ENCODE data around the gene BAHD1. TPM values are rescaled to one million over a fixed set of nuclear protein-coding genes. Genes with fewer than 3 reads are reported as not detected.

The BAHD1 gene
- total RNA-seq, 4 donors from 2014 or later: 19.0 to 26.2 (median 22.8) TPM

GRCh38 chr15:40501487-40501886 is 60.7 kb downstream of the BAHD1 start:
- no peak overlapping the region for H3K4me3 ChIP-seq
- no peak for TF ChIP-seq CTCF (IDR thresholded peaks at IDR 0.05)
- TF ChIP-seq EP300 (IDR thresholded peaks at IDR 0.05): no peak
- no peak for TF ChIP-seq POLR2AphosphoS5 (IDR thresholded peaks at IDR 0.05)
- no peak for TF ChIP-seq POLR2A (IDR thresholded peaks at IDR 0.05)
- no peaks in the 10 kb centered on the region for H3K9me3 ChIP-seq
- H3K27ac ChIP-seq: no peak overlapping the region
- H3K4me1 ChIP-seq: no peaks in the 10 kb centered on the region
- no peak for ATAC-seq
- 68 to 80% methylated on average over 3 to 6 of the region's 6 CpGs for WGBS, 2 donors (ENCODE audit: low coverage in 1 of 2)
- no peaks in the 10 kb centered on the region for H3K36me3 ChIP-seq
- peaks cover 6% of the 10 kb centered on the region for H3K27me3 ChIP-seq

- H3K4me3 ChIP-seq: peak overlapping the region in 1 of 2 donors; percentile 35
- peaks cover 0 to 22% (median 7%) of the 10 kb centered on the region in 3 donors for H3K4me1 ChIP-seq
- TF ChIP-seq CTCF (IDR thresholded peaks at IDR 0.05) (peak in 3 of 4 experiments; percentile 50 to 83 (median 59)), EP300 (IDR thresholded peaks at IDR 0.05) (no peak)
- WGBS, 2 donors (ENCODE audit: low coverage in 1 of 2): 2 to 7% methylated on average over 7 to 10 of the region's 30 CpGs
- no peaks in the 10 kb centered on the region for H3K36me3 ChIP-seq
- no peaks in the 10 kb centered on the region for H3K9me3 ChIP-seq
- H3K27ac ChIP-seq: peak overlapping the region in 1 of 4 donors; percentile 63
- no peaks in the 10 kb centered on the region for H3K27me3 ChIP-seq
- ATAC-seq: peak; percentile 91
Measured at GRCh38 chr15:40506964-40507571, 66.3 kb downstream of the BAHD1 start.

GRCh38 chr15:40508216-40508615 is 67.5 kb downstream of the BAHD1 start:
- no peak for ATAC-seq
- no peaks in the 10 kb centered on the region for H3K9me3 ChIP-seq
- no peak overlapping the region for H3K27ac ChIP-seq
- H3K27me3 ChIP-seq: no peaks in the 10 kb centered on the region
- TF ChIP-seq POLR2A (IDR thresholded peaks at IDR 0.05): no peak
- TF ChIP-seq CTCF (IDR thresholded peaks at IDR 0.05): peak in 1 of 4 experiments; percentile 3
- no peaks in the 10 kb centered on the region for H3K36me3 ChIP-seq
- no peak overlapping the region for H3K4me3 ChIP-seq
- peaks cover 0 to 24% (median 8%) of the 10 kb centered on the region in 3 donors for H3K4me1 ChIP-seq
- WGBS, 2 donors (ENCODE audit: low coverage in 1 of 2): 70 to 93% methylated on average over 1 of the region's 1 CpG

- Histone ChIP-seq H3K36me3 (no peaks in the 10 kb centered on the region), H3K9me3 (no peaks in the 10 kb centered on the region), H3K4me3 (no peak overlapping the region), H3K4me1 (peaks cover 0 to 24% (median 8%) of the 10 kb centered on the region in 3 donors), H3K27ac (no peak overlapping the region), H3K27me3 (no peaks in the 10 kb centered on the region)
- ATAC-seq: no peak
- TF ChIP-seq POLR2A (IDR thresholded peaks at IDR 0.05): no peak
- no peak for TF ChIP-seq EP300 (IDR thresholded peaks at IDR 0.05)
- TF ChIP-seq POLR2AphosphoS5 (IDR thresholded peaks at IDR 0.05): no peak
- no peak for TF ChIP-seq CTCF (IDR thresholded peaks at IDR 0.05)
- WGBS, 2 donors (ENCODE audit: low coverage in 1 of 2): 56 to 72% methylated on average over 2 of the region's 2 CpGs
Measured at GRCh38 chr15:40510201-40510600, 69.4 kb downstream of the BAHD1 start.

GRCh38 chr15:40511093-40511471 is 70.3 kb downstream of the BAHD1 start:
- TF ChIP-seq EP300 (IDR thresholded peaks at IDR 0.05): no peak
- no peak for TF ChIP-seq POLR2AphosphoS5 (IDR thresholded peaks at IDR 0.05)
- no peak for TF ChIP-seq CTCF (IDR thresholded peaks at IDR 0.05)
- no peak for TF ChIP-seq POLR2A (IDR thresholded peaks at IDR 0.05)
- Histone ChIP-seq H3K4me1 (peaks cover 0 to 24% (median 8%) of the 10 kb centered on the region in 3 donors), H3K27ac (peak overlapping the region in 2 of 4 donors; percentile 1 to 71), H3K36me3 (no peaks in the 10 kb centered on the region), H3K9me3 (no peaks in the 10 kb centered on the region), H3K4me3 (peak overlapping the region; percentile 55 to 59), H3K27me3 (no peaks in the 10 kb centered on the region)
- peak; percentile 2 for ATAC-seq
- no CpG with 5 or more reads among the region's 22 CpGs for WGBS, 2 donors (ENCODE audit: low coverage in 1 of 2)

All from gastroesophageal sphincter (tissue), 4 donors.